GM12864 (cell line): ENCODE data around the gene PLVAP.
A peak's percentile ranks its signal among the peaks of the same experiment; 100 is the strongest.

Experiments used
- DNase-seq: peaks from one replicate; pipeline ENCODE4 v3.0.0-alpha.2; 2011; ENCODE audit warnings: low read depth
- H3K4me3 ChIP-seq: 2 replicates; pipeline ENCODE4 v1.5.1; 2011; ENCODE audit warnings: mild to moderate bottlenecking, low read depth, low read length, control low read depth
- TF ChIP-seq, protein P1 (sequence below): IDR thresholded peaks from 2 replicates; pipeline ENCODE4 v1.5.1; 2011; ENCODE audit warnings: low read depth, mild to moderate bottlenecking, moderate library complexity, low read length, control low read depth, inconsistent platforms; ENCODE audit errors: missing control alignments

PLVAP gene

GRCh38 chr19:17389957-17390664 lies 13.0 kb upstream of the PLVAP start:
- TF ChIP-seq, protein P1, sequence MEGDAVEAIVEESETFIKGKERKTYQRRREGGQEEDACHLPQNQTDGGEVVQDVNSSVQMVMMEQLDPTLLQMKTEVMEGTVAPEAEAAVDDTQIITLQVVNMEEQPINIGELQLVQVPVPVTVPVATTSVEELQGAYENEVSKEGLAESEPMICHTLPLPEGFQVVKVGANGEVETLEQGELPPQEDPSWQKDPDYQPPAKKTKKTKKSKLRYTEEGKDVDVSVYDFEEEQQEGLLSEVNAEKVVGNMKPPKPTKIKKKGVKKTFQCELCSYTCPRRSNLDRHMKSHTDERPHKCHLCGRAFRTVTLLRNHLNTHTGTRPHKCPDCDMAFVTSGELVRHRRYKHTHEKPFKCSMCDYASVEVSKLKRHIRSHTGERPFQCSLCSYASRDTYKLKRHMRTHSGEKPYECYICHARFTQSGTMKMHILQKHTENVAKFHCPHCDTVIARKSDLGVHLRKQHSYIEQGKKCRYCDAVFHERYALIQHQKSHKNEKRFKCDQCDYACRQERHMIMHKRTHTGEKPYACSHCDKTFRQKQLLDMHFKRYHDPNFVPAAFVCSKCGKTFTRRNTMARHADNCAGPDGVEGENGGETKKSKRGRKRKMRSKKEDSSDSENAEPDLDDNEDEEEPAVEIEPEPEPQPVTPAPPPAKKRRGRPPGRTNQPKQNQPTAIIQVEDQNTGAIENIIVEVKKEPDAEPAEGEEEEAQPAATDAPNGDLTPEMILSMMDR: peak; percentile 9
- DNase-seq: no peak
- peak overlapping the region; percentile 39 for H3K4me3 ChIP-seq

- H3K4me3 ChIP-seq: no peak overlapping the region
- no peak for DNase-seq
- TF ChIP-seq, protein P1: no peak
These were observed 12.1 kb upstream of the PLVAP start for GRCh38 chr19:17389288-17389687.

DNA sequence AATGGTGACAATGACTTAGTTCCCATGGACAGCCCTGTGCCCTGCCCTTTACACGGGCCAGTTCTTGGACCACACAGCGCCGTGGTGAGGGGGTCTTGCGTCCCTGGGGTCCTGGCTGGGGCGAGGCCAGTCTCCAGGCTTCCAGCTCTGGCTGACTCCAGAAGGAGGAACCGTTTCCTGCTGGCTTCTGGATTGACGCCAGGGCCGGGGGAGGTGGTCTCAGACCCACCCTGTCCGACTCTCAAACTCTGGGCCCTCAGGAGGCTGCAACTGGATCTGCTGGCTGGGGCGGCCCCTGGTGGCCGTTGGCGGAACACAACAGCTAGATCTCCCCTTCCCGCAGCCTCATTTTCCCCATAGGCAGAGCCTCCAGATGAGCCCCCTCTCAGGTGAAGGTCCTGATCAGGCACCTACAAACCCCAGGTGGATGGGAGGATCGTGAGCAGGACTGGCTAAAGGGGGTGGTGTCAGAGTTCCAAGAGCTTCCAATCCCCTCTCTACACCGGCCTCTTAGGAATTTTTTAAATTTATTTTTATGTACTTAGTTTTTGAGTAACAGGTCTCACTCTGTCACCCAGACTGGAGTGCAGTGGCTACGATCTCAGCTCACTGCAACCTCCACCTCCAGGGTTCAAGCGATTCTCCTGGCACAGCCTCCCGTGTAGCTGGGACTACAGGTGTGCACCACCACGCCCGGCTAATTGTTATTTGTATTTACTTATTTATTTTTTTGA lies 8.9 kb upstream of the PLVAP start:
- TF ChIP-seq, protein P1: peak; percentile 98
- DNase-seq: no peak
- no peak overlapping the region for H3K4me3 ChIP-seq

DNA sequence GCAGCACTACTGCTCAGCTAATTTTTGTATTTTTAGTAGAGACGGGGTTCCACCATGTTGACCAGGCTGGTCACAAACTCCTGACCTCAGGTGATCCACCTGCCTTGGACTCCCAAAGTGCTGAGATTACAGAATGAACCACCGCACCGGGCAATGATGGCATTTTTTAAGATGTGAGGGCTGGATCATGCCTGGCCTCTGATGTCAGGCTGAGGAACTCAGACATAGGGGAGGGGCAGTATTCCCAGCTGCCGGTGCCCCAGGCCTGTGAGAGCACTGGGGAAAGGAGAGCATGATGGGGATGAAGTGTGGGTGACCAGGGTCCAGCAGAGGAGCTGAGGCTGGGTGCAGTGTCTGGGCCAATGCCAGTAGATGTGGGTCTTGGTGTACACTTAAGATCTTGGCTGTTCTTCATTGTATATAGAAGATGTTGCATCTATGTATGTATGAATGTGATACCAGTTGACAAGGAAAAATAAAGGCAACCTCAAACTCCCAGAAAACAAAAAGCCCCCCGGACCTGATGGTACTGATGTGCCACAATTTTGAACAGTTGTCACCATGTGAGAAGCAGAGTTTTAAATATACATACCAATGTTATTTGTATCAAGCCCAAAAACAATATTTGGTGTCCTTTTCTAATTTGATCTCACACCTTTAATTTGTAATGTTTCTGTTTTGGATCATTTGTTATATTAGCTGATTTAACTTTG lies 3.4 kb upstream of the PLVAP start:
- H3K4me3 ChIP-seq: no peak overlapping the region
- DNase-seq: no peak
- TF ChIP-seq, protein P1: no peak

- DNase-seq: no peak
- TF ChIP-seq, protein P1: no peak
- no peak overlapping the region for H3K4me3 ChIP-seq
These were observed 2.1 kb upstream of the PLVAP start for GRCh38 chr19:17379221-17379631.

GRCh38 chr19:17378271-17378670 lies 1.1 kb upstream of the PLVAP start:
- H3K4me3 ChIP-seq: no peak overlapping the region
- TF ChIP-seq, protein P1: no peak
- DNase-seq: no peak
